ENCODE measurements around the gene GRID1. TPM values are rescaled to one million over a fixed set of nuclear protein-coding genes. Genes with fewer than 3 reads are reported as not detected.

GRID1 gene
- polyA plus RNA-seq, 1 donor (not counting 4 experiments of a cell fraction or from before 2014, with no cell fraction given), result 0.01 TPM

- H3K36me3 ChIP-seq (ENCODE audit: control insufficient read depth in 2 of 2, extremely low read depth in 1 of 2, insufficient read depth in 2 of 2, low read length in 2 of 2), result no peaks in the 10 kb centered on the region
- H3K9me1 ChIP-seq (ENCODE audit: control insufficient read depth, extremely low read depth, insufficient read depth, low read length), result no peaks in the 10 kb centered on the region
- TF ChIP-seq CTCF (optimal IDR thresholded peaks at IDR 0.05 in 1 of 3, IDR thresholded peaks at IDR 0.05 in 1 of 3, conservative IDR thresholded peaks at IDR 0.05 in 1 of 3; ENCODE audit: extremely low read depth in 1 of 3, insufficient read depth in 2 of 3, low read length in 3 of 3) (no peak), EZH2 (IDR thresholded peaks at IDR 0.05; ENCODE audit: low read length) (no peak)
- no peaks in the 10 kb centered on the region for H3K9me3 ChIP-seq (ENCODE audit: control insufficient read depth, low read depth, low read length)
- peaks cover 5% of the 10 kb centered on the region for H3K27me3 ChIP-seq (ENCODE audit: control insufficient read depth, extremely low read depth, insufficient read depth, low read length)
- DNase-seq (ENCODE audit: low read depth, low spot score), result no peak
- no peak overlapping the region for H3K27ac ChIP-seq (ENCODE audit: control insufficient read depth, insufficient read depth, low read length)
- no peaks in the 10 kb centered on the region for H4K20me1 ChIP-seq (ENCODE audit: control insufficient read depth, extremely low read depth, insufficient read depth, low read length)
- H3K4me3 ChIP-seq (ENCODE audit: control insufficient read depth in 2 of 3, extremely low read depth in 1 of 3, insufficient read depth in 2 of 3, low read depth in 1 of 3, low read length in 3 of 3), result no peak overlapping the region
- no peak overlapping the region for H3K4me2 ChIP-seq (ENCODE audit: control insufficient read depth, extremely low read depth, insufficient read depth, low read depth, low read length)
- no peak for FAIRE-seq
- no peaks in the 10 kb centered on the region for H3K79me2 ChIP-seq (ENCODE audit: control insufficient read depth, insufficient read depth, low read length)
- H3K4me1 ChIP-seq (ENCODE audit: control insufficient read depth, extremely low read depth, insufficient read depth, low read length), result peaks cover 4% of the 10 kb centered on the region
- H2AFZ ChIP-seq (ENCODE audit: control insufficient read depth, low read length), result no peak overlapping the region
- dilution Hi-C loops (cut with MboI; ENCODE audit: extremely low pct_ligation_motif_present, low sequenced_read_pairs), result no loop called here
- no peak overlapping the region for H3K9ac ChIP-seq (ENCODE audit: control insufficient read depth, extremely low read depth, insufficient read depth, low read length)
These were observed 22.8 kb downstream of the GRID1 start for GRCh38 chr10:86343761-86344160.

- dilution Hi-C loops (cut with MboI; ENCODE audit: extremely low pct_ligation_motif_present, low sequenced_read_pairs), result no loop called here
- FAIRE-seq, result no peak
- no peaks in the 10 kb centered on the region for H3K36me3 ChIP-seq (ENCODE audit: control insufficient read depth in 2 of 2, extremely low read depth in 1 of 2, insufficient read depth in 2 of 2, low read length in 2 of 2)
- no peak overlapping the region for H2AFZ ChIP-seq (ENCODE audit: control insufficient read depth, low read length)
- DNase-seq (ENCODE audit: low read depth, low spot score), result no peak
- no peaks in the 10 kb centered on the region for H3K9me3 ChIP-seq (ENCODE audit: control insufficient read depth, low read depth, low read length)
- H3K27ac ChIP-seq (ENCODE audit: control insufficient read depth, insufficient read depth, low read length), result no peak overlapping the region
- H3K4me2 ChIP-seq (ENCODE audit: control insufficient read depth, extremely low read depth, insufficient read depth, low read depth, low read length), result no peak overlapping the region
- TF ChIP-seq EZH2 (IDR thresholded peaks at IDR 0.05; ENCODE audit: low read length), result no peak
- TF ChIP-seq CTCF (optimal IDR thresholded peaks at IDR 0.05 in 1 of 3, IDR thresholded peaks at IDR 0.05 in 1 of 3, conservative IDR thresholded peaks at IDR 0.05 in 1 of 3; ENCODE audit: extremely low read depth in 1 of 3, insufficient read depth in 2 of 3, low read length in 3 of 3), result no peak
- peaks cover 5% of the 10 kb centered on the region for H3K27me3 ChIP-seq (ENCODE audit: control insufficient read depth, extremely low read depth, insufficient read depth, low read length)
- peaks cover 4% of the 10 kb centered on the region for H3K4me1 ChIP-seq (ENCODE audit: control insufficient read depth, extremely low read depth, insufficient read depth, low read length)
- H3K79me2 ChIP-seq (ENCODE audit: control insufficient read depth, insufficient read depth, low read length), result no peaks in the 10 kb centered on the region
- no peaks in the 10 kb centered on the region for H4K20me1 ChIP-seq (ENCODE audit: control insufficient read depth, extremely low read depth, insufficient read depth, low read length)
- no peak overlapping the region for H3K9ac ChIP-seq (ENCODE audit: control insufficient read depth, extremely low read depth, insufficient read depth, low read length)
- no peaks in the 10 kb centered on the region for H3K9me1 ChIP-seq (ENCODE audit: control insufficient read depth, extremely low read depth, insufficient read depth, low read length)
- no peak overlapping the region for H3K4me3 ChIP-seq (ENCODE audit: control insufficient read depth in 2 of 3, extremely low read depth in 1 of 3, insufficient read depth in 2 of 3, low read depth in 1 of 3, low read length in 3 of 3)
These were observed 24.3 kb downstream of the GRID1 start for GRCh38 chr10:86342111-86342863.
